DMS153 treated with DMSO at 0.1 percent for 48 hours (cell line): ENCODE results near the gene HYOU1.
"Not testable (repeated sequence)": the region's sequence is repeated elsewhere in the genome, so short reads cannot be mapped to it uniquely, and the experiment has no call there.

Experiments
- DNase-seq: peaks from one replicate; lab custom pipeline; 2025; ENCODE audit not compliant: unreplicated experiment; lab: John Stamatoyannopoulos, UW

Gene HYOU1

DNA sequence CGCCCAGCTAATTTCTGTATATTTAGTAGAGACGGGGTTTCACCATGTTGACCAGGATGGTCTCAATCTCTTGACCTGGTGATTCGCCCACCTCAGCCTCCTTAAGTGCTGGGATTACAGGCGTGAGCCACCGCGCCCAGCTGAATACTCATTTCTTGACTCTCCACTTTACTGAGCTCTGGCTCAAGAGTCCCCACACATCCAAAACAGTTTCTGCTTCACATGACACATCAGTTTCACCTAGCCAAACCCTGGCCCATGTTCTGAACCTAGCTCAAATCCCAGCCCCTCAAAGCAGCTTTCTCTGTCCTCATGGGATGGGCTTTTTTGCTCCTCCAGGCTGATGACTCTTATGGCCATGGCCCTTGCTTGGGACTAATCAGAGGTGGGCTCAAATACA lies 9.8 kb downstream of the HYOU1 start:
- DNase-seq, result no peak

GRCh38 chr11:119046489-119046888 lies 10.5 kb downstream of the HYOU1 start:
- DNase-seq, result no peak

- DNase-seq, result no peak
These were observed 12.3 kb downstream of the HYOU1 start for GRCh38 chr11:119044708-119045107.

DNA sequence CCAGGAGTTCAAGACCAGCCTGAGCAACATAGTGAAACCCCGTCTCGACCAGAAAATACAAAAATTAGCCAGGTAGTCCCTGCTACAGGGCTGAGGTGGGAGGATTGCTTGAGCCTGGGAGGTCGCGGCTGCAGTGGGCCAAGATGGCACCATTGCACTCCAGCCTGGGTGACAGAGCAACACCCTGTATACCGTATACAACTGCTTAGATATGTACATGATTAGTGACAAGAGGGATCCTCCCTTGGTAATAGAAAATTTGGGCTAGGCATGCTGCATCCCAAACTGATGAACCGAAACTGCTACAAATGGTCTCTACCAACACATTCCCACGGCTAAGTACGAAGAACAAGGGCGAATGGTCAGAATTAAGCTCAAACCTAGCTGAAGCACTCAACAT lies 14.1 kb downstream of the HYOU1 start:
- DNase-seq, result no peak

GRCh38 chr11:119041821-119042514 lies 15.0 kb downstream of the HYOU1 start:
- DNase-seq, result no peak

DNA sequence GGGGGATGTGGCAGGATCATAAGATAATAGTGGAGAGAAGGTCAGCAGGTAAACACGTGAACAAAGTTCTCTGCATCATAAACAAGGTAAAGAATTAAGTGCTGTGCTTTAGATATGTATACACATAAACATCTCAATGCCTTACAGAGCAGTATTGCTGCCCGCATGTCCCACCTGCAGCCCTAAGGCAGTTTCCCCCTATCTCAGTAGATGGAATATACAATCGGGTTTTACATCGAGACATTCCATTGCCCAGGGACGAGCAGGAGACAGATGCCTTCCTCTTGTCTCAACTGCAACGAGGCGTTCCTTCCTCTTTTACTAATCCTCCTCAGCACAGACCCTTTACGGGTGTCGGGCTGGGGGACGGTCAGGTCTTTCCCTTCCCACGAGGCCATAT lies 17.5 kb downstream of the HYOU1 start:
- not testable (repeated sequence) for DNase-seq

- DNase-seq, result no peak
These were observed 18.1 kb downstream of the HYOU1 start for GRCh38 chr11:119038884-119039283.

GRCh38 chr11:119034813-119035212 lies 22.2 kb downstream of the HYOU1 start:
- no peak for DNase-seq

GRCh38 chr11:119033421-119033820 lies 23.6 kb downstream of the HYOU1 start:
- DNase-seq, result not testable (repeated sequence)

DNA sequence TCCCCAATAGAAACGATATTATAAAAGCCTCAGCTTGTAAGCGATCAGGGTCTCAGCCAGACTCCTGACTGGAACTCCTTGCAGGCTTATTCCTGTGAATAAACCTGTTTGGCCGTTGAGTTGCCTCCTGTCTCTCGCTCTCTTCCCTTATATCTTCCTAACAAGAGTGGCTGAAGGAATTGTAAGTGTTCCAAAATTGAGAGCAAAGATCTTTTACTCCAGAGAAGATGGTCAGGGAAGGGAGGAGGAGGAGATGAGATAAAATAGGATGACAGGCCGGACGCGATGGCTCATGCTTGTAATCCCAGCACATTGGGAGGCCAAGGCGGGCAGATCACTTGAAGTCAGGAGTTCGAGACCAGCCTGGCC lies 25.1 kb downstream of the HYOU1 start:
- DNase-seq, result no peak

GRCh38 chr11:119030329-119031047 lies 26.5 kb downstream of the HYOU1 start, which contains the start of gene SLC37A4:
TSS of gene SLC37A4 (minus strand) at chr11:119030877.
- peak; percentile 88 for DNase-seq

- no peak for DNase-seq
These were observed 27.0 kb downstream of the HYOU1 start for GRCh38 chr11:119030029-119030328.

GRCh38 chr11:119029340-119030028 lies 27.5 kb downstream of the HYOU1 start:
- no peak for DNase-seq

- no peak for DNase-seq
These were observed 28.0 kb downstream of the HYOU1 start for GRCh38 chr11:119029069-119029339.

DNA sequence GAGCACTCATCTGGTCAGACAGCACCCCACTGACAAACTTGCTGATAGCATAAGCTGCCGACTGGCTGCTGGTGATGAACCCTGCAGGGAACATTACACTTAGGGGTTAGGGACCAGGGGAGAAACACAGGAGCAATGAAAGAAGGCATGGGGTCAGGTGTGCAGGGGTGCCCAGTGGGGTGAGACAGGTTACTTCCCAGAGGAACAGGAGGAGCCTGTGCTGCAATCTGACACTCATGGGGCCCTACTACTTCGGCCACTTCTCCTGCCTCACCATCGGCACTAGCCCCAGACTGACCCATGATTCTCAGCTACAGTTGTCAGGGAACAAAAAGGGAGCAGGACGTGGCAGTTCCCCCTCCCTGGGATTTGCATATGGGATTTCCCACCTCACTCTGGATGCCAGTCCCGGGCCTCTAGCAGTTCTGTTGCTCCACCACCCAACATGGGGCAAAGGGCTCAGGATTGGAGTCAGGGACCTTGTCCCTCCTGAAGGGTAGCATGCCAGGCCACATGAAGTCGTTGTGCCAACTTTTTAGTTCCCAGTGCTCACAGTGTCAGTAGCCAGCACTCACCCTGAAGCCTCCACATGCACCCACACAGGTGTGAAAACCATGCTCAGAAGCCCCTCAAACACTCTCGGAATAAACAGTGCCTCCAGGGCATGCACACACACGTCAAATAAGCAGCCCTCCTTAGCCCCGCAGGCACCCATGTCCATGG lies 28.5 kb downstream of the HYOU1 start:
- DNase-seq, result no peak

DNA sequence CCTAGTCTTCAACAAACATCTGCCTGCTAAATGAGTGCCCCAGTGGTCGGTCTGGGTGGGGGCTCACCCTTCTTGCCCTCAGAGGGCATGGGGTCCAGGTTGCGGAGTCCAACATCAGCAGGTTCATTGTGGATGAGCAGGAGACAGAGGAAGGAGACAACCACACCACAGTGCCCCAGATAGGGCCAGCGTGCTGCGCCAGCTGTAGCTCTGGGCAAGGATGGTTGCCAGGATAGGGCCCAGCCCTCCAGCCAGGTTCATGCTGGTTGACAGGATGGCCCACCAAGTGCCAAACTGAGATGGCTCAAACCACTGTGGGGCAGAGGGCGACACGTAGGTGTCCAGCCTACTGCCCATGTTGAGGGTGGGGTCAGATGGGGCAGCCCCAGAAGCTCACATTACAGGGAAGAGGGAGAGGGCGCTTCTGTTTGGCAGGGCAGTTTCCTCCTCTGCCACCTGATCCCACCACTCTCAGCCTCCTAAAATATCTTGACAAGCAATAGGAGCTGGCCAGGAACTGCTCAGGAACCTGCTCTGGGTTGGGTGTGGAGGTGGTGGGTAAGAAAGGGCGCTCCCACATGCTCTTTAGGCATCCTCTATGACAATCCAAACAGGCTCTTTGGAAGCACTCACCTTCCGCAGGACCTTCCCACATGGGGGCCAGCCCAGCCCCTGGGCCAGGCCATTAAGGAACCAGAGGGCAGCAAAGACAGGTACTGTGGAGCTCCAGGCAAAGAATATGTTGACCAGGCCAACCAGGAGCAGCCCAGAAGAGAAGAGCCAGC lies 29.3 kb downstream of the HYOU1 start:
- DNase-seq, result no peak

DNA sequence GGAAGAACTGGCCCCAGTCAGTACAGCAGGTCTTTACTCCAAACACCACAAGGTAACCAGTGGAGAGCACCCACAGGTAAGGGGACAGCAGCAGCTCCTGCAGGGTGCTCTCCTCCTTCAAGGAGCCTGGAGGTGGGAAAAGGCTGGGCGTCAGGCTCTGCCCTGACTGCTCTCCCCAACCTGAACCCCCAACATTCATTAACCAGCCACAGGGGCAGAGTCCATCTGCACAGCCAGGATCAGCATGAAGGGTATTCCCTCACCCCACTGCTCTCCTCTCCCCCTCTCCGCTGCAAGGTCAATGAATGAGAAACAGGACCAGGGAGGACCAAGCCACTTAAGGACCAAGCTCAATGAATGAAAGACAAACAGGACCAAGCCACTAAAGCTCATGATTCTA lies 30.0 kb downstream of the HYOU1 start:
- DNase-seq, result no peak

DNA sequence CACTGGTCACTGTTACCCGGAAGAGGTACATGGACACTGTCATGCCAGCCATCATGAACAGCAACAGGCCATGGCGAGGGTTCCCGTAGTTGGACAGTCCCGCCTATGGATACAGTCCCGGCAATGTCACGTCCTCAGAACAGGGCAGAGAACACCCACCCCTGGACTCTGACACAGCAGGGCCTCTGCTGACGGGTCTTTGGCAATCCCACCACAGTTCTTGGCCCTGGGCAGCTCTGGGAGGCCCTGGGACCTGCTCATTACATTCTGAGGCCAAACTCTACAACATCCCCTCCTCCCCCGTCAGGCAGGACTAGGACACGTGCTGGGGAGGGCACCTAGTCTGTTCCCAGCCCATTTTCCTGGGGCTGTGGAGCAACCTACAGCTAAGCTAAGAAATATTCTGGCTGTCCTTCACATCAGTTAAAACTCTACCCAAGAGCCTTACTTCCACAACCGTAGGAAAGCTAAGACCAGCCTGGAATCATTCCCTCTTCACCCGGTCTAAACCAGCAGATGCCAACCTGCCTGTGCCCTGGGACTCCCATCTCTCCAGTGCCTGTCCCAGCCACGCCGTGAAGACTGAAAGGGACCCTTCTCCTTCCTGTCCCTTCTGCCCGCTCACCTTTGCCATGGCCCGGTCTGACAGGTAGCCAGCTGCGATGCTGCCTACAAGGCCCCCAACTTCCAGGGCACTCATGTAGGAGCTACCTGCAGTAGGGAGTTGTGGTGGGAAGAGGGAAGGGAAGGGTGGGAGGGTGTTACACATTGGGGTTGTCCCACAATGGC lies 30.8 kb downstream of the HYOU1 start:
- no peak for DNase-seq

- no peak for DNase-seq
These were observed 31.5 kb downstream of the HYOU1 start for GRCh38 chr11:119025541-119025940.

DNA sequence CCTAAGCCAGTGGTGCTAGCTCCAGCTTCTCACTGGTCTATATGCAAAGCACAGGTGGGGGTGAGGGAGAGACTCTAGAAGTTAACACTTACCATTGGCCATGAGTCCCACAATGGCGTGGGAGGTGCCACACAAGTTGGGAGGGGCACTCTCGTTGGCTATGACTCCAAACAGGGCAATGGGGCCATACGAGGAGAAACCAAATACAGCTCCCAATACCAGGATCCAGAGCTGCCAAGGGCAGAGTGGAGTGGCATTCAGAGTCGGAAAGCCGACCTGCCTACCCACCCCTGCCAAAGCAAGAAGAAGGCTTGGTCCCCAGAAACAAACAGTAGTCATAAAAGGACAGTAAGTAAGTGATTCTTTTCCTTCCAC lies 31.9 kb downstream of the HYOU1 start:
- no peak for DNase-seq
